SK-N-MC (cell line): Measurements from ENCODE around the gene BRSK2.
"Not testable (repeated sequence)": the region's sequence is repeated elsewhere in the genome, so short reads cannot be mapped to it uniquely, and the experiment has no call there.

Experiments
- DNase-seq: peaks from one replicate; pipeline ENCODE4 v3.0.0-alpha.2; 2011; ENCODE audit warnings: low read depth, low spot score
- H3K27ac ChIP-seq: fragments of 200-600 bp; sonication (generic); 2 replicates; pipeline ENCODE4 v1.5.1; 2016; ENCODE audit warnings: mixed run types
- H3K36me3 ChIP-seq: fragments of 200-600 bp; sonication (generic); 2 replicates; pipeline ENCODE4 v1.6.1; 2017; ENCODE audit warnings: antibody characterized with exemption, low read length, mixed read lengths; ENCODE audit not compliant: insufficient read depth
- H3K4me3 ChIP-seq: fragments of 200-600 bp; sonication (generic); 2 replicates; pipeline ENCODE4 v1.5.1; 2016
- H3K9ac ChIP-seq: fragments of 200-600 bp; sonication (generic); 2 replicates; pipeline ENCODE4 v1.8.0; 2017; ENCODE audit warnings: mixed run types, mixed read lengths; ENCODE audit not compliant: insufficient read length
- H3K9me3 ChIP-seq: fragments of 200-600 bp; sonication (generic); 2 replicates; pipeline ENCODE4 v1.6.1; 2017; ENCODE audit warnings: low read depth, mild to moderate bottlenecking, antibody characterized with exemption, low read length, moderate library complexity, mixed read lengths
- EZH2 ChIP-seq: fragments of 200-600 bp; sonication (generic); IDR thresholded peaks from one replicate; pipeline ENCODE4 v1.6.1; 2017; ENCODE audit warnings: antibody characterized with exemption
- FOXP2 ChIP-seq: optimal IDR thresholded peaks from 2 replicates; pipeline ENCODE3; 2011; ENCODE audit warnings: mild to moderate bottlenecking, moderate library complexity; ENCODE audit not compliant: insufficient read depth; ENCODE audit errors: extremely low read length, control extremely low read depth
- POLR2AphosphoS5 ChIP-seq: IDR thresholded peaks from 2 replicates; pipeline ENCODE4 v1.6.1; 2012; ENCODE audit warnings: mild to moderate bottlenecking, low read depth, low read length, borderline replicate concordance

The BRSK2 gene

DNA sequence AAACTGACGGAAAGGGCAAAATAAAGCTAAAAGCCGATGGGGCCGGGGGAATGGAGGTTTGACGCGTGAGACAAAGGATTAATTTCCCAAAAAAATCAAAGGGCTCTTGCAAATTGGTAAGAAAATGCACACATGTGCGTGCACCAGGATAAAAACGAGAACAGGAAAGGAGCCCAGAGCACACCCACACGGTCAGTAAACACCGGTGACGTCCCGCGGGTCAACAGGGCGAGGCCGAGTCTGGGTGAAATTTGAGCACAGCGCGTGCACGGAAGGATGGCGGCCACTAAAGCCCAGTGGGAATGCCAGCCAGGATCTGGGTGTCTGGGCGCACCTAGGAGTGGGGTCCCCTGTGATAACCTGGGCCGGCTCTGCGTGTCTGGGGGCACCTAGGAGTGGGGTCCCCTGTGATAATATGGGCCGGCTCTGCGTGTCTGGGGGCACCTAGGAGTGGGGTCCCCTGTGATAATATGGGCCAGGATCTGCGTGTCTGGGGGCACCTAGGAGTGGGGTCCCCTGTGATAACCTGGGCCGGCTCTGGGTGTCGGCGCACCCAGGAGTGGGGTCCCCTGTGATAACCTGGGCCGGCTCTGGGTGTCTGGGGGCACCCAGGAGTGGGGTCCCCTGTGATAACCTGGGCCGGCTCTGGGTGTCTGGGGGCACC, 44.4 kb downstream of the BRSK2 start:
- H3K36me3 ChIP-seq = no peaks in the 10 kb centered on the region
- no peaks in the 10 kb centered on the region for H3K9me3 ChIP-seq

DNA sequence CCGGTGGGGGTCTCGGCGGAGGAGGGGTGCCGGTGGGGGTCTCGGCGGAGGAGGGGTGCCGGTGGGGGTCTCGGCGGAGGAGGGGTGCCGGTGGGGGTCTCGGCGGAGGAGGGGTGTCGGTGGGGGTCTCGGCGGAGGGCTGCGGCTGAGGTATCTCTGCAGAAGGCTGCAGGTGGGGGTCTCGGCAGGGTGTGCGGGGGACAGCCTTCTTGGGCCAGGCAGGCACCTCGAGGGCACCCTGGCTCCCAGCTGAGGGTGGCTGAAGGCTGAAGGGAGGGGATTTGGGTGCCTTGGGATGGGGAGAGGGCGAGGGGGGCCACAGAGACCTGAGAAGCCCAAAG, 45.7 kb downstream of the BRSK2 start:
- not testable (repeated sequence) for H3K9me3 ChIP-seq, H3K4me3 ChIP-seq, H3K9ac ChIP-seq, H3K27ac ChIP-seq, DNase-seq, H3K36me3 ChIP-seq

More for the DNA sequence above, 44.4 kb downstream of the BRSK2 start:
- Histone ChIP-seq H3K9ac (no peak overlapping the region), H3K4me3 (no peak overlapping the region), H3K27ac (no peak overlapping the region)
- DNase-seq = no peak
- no peak for TF ChIP-seq EZH2
- TF ChIP-seq FOXP2 = no peak
- no peak for TF ChIP-seq POLR2AphosphoS5

GRCh38 chr11:1435820-1436467, 46.2 kb downstream of the BRSK2 start:
- Histone ChIP-seq H3K27ac (no peak overlapping the region), H3K9ac (no peak overlapping the region), H3K9me3 (no peaks in the 10 kb centered on the region), H3K36me3 (no peaks in the 10 kb centered on the region), H3K4me3 (no peak overlapping the region)
- no peak for TF ChIP-seq POLR2AphosphoS5
- TF ChIP-seq EZH2 = no peak
- no peak for TF ChIP-seq FOXP2
- DNase-seq = no peak

DNA sequence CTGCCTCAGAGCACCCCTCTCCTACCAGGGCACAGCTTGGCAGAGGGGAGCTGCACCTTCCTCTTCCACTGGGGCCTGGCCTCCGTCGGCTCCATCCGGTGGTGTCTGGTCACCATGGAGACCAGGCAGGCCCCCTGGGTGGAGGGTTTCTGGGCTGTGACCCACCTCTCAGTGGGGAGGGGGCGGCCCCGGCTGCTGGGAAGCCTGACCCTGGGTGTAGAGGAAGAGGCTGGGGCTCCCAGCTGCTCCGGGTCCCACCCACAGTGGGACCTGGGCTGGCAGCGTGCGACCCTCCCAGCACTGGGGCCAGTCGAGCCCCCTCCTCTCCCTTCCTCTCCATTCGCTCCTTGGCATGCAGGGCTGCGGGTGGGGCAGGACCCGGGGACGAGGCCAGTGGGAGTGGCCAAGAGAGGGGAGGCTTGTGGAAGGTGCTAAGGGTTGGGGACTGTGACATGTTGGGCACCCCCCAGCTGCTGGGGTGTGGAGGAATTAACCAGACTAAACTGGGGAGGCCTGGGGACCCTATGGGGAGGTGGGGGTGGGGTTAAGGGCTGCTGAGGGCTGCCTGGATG, 46.8 kb downstream of the BRSK2 start:
- Histone ChIP-seq H3K27ac (no peak overlapping the region), H3K36me3 (no peaks in the 10 kb centered on the region), H3K9me3 (no peaks in the 10 kb centered on the region), H3K4me3 (no peak overlapping the region), H3K9ac (no peak overlapping the region)
- DNase-seq = no peak
- no peak for TF ChIP-seq EZH2
- TF ChIP-seq POLR2AphosphoS5 = no peak
- no peak for TF ChIP-seq FOXP2

GRCh38 chr11:1437500-1437899, 47.8 kb downstream of the BRSK2 start:
- no peak overlapping the region for H3K4me3 ChIP-seq
- no peak overlapping the region for H3K9ac ChIP-seq
- DNase-seq = no peak
- TF ChIP-seq POLR2AphosphoS5 (no peak), FOXP2 (no peak), EZH2 (no peak)
- H3K27ac ChIP-seq = no peak overlapping the region
- H3K9me3 ChIP-seq = no peaks in the 10 kb centered on the region
- H3K36me3 ChIP-seq = no peaks in the 10 kb centered on the region

DNA sequence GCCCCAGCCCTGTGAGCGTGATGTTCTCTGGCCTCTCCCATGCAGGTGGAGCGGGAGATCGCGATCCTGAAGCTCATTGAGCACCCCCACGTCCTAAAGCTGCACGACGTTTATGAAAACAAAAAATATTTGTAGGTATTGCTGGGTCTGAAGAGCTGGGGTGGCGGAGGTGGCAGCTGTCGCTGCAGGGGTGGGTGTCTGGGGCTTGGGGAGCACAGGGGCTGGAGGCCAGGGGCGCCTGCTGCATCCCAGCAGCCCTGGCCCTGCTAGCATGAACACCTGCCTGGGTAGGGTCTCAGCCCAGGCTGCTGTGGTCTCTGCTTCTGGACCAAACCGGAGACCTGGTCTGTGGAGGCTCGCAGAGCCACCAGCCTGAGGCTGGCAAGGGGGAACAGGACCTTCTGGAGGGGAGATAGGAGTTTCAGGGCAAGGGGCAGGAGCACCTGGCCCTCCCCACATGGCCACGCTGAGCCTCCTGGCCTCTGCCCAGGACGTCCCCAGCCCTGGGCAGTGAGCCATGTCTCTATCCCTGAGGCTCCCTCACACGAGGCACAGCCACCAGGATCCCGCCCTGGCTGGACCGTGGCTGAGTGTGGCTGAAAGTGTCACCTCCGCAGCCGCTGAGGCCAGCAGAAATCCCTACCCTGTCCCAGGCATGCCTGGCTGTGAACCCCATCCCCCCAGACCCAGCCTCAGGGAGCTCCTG, 48.7 kb downstream of the BRSK2 start:
- no peak for DNase-seq
- Histone ChIP-seq H3K4me3 (no peak overlapping the region), H3K9me3 (no peaks in the 10 kb centered on the region), H3K36me3 (no peaks in the 10 kb centered on the region), H3K9ac (no peak overlapping the region), H3K27ac (no peak overlapping the region)
- TF ChIP-seq POLR2AphosphoS5 = no peak

DNA sequence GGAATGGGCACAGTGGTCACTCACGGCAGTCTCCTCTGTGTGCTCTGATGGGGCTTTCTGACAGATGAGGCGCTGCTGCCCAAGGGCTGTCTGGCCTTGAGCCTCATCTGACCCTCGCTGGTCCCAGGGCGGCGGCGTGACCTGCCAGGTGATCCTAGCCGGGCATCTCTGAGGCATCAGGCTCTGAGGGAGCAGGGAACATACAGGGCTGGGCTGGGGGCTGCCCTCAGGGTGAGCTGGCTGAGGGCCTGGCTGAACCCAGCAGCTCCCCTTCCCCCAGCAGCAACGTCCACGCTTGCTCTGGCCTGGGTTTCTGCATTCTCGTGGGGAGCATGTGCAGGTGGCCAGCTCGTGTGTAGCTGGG, 49.2 kb downstream of the BRSK2 start:
- H3K36me3 ChIP-seq = no peaks in the 10 kb centered on the region
- H3K9me3 ChIP-seq = no peaks in the 10 kb centered on the region
- DNase-seq = no peak
- H3K4me3 ChIP-seq = no peak overlapping the region
- no peak overlapping the region for H3K9ac ChIP-seq
- TF ChIP-seq FOXP2 (no peak), POLR2AphosphoS5 (no peak), EZH2 (no peak)
- no peak overlapping the region for H3K27ac ChIP-seq

DNA sequence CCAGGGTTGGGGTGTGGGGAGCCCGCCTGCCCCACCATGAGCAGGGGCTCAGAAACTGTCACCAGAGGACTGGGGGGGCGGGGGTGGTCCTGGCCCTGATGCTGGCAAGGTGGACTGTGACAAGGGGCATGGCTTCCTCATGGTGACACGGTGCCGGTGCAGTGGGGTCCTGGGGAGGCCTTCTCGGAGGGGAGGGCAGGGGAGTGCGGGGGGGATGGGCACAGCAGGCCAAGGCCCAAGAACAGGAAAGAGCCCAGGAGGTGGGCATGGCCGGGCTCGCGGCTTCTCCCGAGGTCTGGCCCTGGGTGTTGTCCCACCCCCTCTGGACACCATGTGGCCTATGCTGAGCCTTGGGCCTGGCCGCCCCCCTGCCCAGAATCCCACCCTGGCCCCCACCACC, 49.6 kb downstream of the BRSK2 start:
- TF ChIP-seq FOXP2 = no peak
- no peak for TF ChIP-seq EZH2
- TF ChIP-seq POLR2AphosphoS5 = no peak
- no peaks in the 10 kb centered on the region for H3K36me3 ChIP-seq
- no peaks in the 10 kb centered on the region for H3K9me3 ChIP-seq
- H3K27ac ChIP-seq = no peak overlapping the region
- H3K9ac ChIP-seq = no peak overlapping the region
- H3K4me3 ChIP-seq = no peak overlapping the region
- no peak for DNase-seq
